ENCODE measurements around the gene SLC26A11. TPM values are rescaled to one million over a fixed set of nuclear protein-coding genes. Genes with fewer than 3 reads are reported as not detected.
"Not testable (repeated sequence)": the region's sequence is repeated elsewhere in the genome, so short reads cannot be mapped to it uniquely, and the experiment has no call there.

The SLC26A11 gene
- total RNA-seq, 1 donor from 2014 or later: 9.2 TPM

GRCh38 chr17:80196652-80197051 is 23.6 kb upstream of the SLC26A11 start:
- no peak for DNase-seq

DNA sequence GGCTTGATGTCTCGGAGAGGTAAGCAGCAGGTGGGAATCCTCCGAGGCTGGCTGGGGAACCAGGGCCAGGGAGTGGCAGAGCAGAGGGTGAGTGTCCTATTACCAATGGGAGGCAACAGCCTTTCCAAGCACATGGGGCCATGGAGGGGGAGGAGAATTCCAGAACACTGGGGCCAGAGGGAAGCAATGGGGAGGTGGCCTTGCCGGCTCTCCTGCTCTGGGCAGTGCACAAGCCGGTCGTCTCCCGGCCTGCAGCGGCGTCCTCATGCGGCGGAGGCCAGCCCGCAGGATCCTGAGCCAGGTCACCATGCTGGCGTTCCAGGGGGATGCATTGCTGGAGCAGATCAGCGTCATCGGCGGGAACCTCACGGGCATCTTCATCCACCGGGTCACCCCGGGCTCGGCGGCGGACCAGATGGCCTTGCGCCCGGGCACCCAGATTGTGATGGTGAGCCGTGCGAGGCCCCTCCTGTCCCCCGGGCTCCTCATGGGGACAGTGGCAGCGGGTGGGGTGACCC is 22.0 kb upstream of the SLC26A11 start:
- DNase-seq: peak; percentile 45

- not testable (repeated sequence) for DNase-seq
Observed at GRCh38 chr17:80199295-80199694, 20.9 kb upstream of the SLC26A11 start.

DNA sequence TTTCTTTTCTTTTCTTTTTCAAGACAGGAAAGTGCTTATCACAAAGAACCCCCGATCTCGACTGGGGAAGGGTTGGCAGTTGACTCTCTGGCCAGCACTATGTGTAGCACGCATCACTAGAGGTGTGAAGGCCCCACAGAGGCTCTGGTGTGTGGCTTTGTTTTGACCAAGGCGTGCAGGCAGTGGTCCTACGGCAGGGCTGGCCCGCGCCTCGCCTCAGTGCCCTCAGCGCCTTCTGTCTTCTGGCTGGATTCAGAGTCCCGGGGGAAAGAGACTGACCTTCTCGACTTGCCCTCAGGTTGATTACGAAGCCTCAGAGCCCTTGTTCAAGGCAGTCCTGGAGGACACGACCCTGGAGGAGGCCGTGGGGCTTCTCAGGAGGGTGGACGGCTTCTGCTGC is 18.8 kb upstream of the SLC26A11 start:
- DNase-seq: no peak

DNA sequence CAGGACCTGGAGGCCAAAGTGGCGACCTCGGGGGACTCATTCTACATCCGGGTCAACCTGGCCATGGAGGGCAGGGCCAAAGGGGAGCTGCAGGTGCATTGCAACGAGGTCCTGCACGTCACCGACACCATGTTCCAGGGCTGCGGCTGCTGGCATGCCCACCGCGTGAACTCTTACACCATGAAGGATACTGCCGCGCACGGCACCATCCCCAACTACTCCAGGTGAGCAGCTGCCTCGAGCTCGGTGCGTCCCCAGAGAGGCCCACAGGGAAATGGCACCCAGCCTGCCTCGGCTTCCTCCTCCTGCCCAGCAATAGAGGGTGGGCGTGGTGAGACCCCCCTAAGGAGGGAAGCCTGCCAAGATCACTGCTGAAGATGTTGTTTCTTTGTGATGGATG is 18.0 kb upstream of the SLC26A11 start:
- no peak for DNase-seq

DNA sequence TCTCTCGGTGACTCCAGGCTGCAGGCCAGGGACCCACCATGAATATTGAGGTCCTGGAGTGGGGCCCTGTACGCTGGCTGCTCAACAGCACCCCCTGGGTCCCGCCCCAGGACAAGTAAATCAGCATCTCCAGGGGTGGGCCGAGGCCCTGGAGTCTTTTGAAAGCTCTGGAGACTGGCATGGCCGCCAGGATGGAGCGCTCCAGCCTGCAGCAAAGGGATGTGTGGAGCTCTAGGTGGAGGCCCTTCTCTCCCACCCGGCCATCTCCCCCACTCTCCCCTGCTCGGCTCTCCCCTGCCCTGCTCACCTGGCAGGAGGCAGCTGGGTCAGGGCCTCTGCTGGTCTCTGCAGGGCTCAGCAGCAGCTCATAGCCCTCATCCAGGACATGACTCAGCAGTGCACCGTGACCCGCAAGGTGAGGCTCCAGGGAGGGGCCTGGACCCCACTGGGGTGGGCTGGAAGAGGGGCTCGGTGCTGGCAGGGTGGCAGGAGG is 16.7 kb upstream of the SLC26A11 start:
- DNase-seq: no peak

- DNase-seq: no peak
Observed at GRCh38 chr17:80204626-80205468, 15.4 kb upstream of the SLC26A11 start.

GRCh38 chr17:80205811-80206210 is 14.4 kb upstream of the SLC26A11 start:
- no peak for DNase-seq

GRCh38 chr17:80208050-80208449 is 12.2 kb upstream of the SLC26A11 start:
- no peak for DNase-seq

GRCh38 chr17:80209765-80210164 is 10.5 kb upstream of the SLC26A11 start:
- no peak for DNase-seq

DNA sequence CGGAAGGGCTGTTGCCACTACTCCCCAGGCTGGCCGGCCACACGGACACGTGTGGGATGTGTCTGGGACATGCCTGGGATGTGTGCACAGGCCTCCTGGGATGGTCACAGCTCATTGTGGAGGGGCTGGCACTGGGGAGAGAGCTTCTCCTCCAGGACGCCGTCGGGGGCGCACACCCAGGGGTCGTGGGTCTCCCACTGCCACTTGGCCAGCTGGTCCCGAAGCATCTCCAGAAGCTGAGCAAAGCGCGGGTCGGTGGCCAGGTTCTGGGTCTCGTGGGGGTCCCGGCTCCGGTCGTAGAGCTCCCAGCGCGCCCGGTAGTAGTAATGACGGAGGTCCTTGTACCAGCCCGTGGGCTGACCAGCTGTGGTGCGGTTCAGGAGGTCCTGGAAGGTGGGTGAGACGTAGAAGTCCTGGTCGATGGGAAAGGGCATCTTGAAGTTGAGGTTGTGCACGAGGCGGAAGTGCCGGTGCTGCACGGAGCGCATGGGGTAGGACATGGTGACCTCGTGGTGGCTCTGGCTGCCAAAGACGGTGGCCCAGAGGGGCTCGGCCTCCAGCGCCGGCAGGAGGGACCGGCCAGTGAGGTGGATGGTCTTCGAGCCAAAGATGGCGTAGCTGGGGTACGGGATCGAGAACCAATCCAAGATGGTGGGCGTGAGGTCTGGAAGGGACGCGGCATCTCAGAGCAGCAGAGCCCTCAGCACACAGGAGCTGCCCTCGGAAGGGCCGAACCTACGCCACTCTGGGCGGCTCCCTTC is 9.7 kb upstream of the SLC26A11 start:
- DNase-seq: no peak

GRCh38 chr17:80212109-80212508 is 8.1 kb upstream of the SLC26A11 start:
- DNase-seq: no peak

DNA sequence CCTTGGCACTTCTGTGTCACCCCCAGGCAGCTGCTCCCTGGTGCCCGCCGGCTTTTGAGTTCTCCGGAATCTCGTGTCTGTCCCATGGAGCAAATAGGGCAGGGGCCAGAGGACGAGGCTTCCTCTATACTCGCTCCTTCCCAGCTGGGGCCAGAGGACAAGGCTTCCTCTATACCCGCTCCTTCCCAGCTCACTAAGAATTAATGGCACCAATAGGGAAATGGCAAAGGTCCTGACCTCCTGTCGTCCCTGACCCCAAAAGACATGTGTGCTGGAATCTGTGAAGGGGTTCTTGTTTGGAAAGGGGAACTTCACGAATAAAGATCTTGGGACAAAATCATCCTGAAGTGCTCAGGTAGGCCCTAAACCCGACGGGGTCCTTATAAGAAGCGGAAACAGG is 7.7 kb upstream of the SLC26A11 start:
- no peak for DNase-seq

- DNase-seq: no peak
Observed at GRCh38 chr17:80212962-80213642, 7.1 kb upstream of the SLC26A11 start.

DNA sequence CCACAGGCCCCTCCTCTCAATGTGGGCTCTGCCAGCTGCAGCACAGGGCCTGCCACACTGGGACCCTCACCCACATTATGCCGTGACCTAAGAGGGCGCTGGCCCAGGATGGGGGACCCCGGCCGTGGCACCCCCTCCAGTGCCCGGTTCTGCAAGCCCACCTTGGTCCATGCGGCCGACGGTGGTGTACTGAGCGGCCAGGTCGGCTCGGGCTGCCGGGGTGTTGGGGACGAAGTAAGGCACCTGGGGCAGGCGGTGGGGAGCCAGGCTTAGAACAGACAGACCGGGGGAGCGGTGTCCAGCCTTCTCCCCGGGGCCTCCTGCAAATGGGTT is 6.6 kb upstream of the SLC26A11 start:
- no peak for DNase-seq

GRCh38 chr17:80214012-80214877 is 6.0 kb upstream of the SLC26A11 start:
- no peak for DNase-seq

- no peak for DNase-seq
Observed at GRCh38 chr17:80214878-80215210, 5.4 kb upstream of the SLC26A11 start.

GRCh38 chr17:80216473-80217456 is 3.5 kb upstream of the SLC26A11 start:
- no peak for DNase-seq

GRCh38 chr17:80217703-80218362 is 2.4 kb upstream of the SLC26A11 start:
- DNase-seq: no peak

GRCh38 chr17:80218391-80218790 is 1.8 kb upstream of the SLC26A11 start:
- no peak for DNase-seq

Data from tongue (tissue), 2 donors.